ENCODE measurements around the gene RAPGEF1.

- no peak for TF ChIP-seq CTCF (IDR thresholded peaks at IDR 0.05; ENCODE audit: poor library complexity, severe bottlenecking)
- no peak for TF ChIP-seq EZH2 (IDR thresholded peaks at IDR 0.05; ENCODE audit: borderline replicate concordance, insufficient read depth, low read length, poor library complexity, severe bottlenecking)
- TF ChIP-seq MXI1 (conservative IDR thresholded peaks at IDR 0.05; ENCODE audit: poor library complexity, severe bottlenecking): peak; percentile 73
- peak; percentile 43 for TF ChIP-seq SMC3 (conservative IDR thresholded peaks at IDR 0.05; ENCODE audit: poor library complexity)
- TF ChIP-seq REST (IDR thresholded peaks at IDR 0.05; ENCODE audit: borderline replicate concordance): peak; percentile 5
- peak; percentile 31 for TF ChIP-seq EP300 (conservative IDR thresholded peaks at IDR 0.05; ENCODE audit: poor library complexity, severe bottlenecking)
- peak; percentile 75 for TF ChIP-seq POLR2AphosphoS5 (IDR thresholded peaks at IDR 0.05)
Measured at GRCh38 chr9:131530920-131531832, 208.7 kb downstream of the RAPGEF1 start, which contains the start of gene UCK1.
